ENCODE results near the gene PRMT1.

GRCh38 chr19:49642492-49643035 lies 34.5 kb upstream of the PRMT1 start:
- TF ChIP-seq RNF2 (IDR thresholded peaks at IDR 0.05; ENCODE audit: borderline replicate concordance, low read depth) (no peak), CTCF (IDR thresholded peaks at IDR 0.05) (no peak), POLR2AphosphoS2 (conservative IDR thresholded peaks at IDR 0.05; ENCODE audit: low read length) (no peak), CBX8 (IDR thresholded peaks at IDR 0.05) (no peak), MAZ (IDR thresholded peaks at IDR 0.05; ENCODE audit: borderline replicate concordance, low read depth, low read length) (no peak), RAD21 (conservative IDR thresholded peaks at IDR 0.05 in 1 of 2, IDR thresholded peaks at IDR 0.05 in 1 of 2) (no peak), POLR2A (IDR thresholded peaks at IDR 0.05; ENCODE audit: low read length) (no peak), USF2 (IDR thresholded peaks at IDR 0.05) (no peak), EP300 (IDR thresholded peaks at IDR 0.05) (no peak)

All from A549 (cell line).